CD4-positive, alpha-beta T cell treated with Interleukin-1 beta for 1 hour (primary cell): ENCODE measurements around the gene ARMH4.

Experiments
- DNase-seq, 2 donors: peaks; one replicate each; pipeline ENCODE4 v3.0.0-alpha.2; 2020 to 2022

The ARMH4 gene

GRCh38 chr14:58026967-58027366, 125.0 kb downstream of the ARMH4 start:
- DNase-seq: no peak

- DNase-seq: no peak
These were observed 125.8 kb downstream of the ARMH4 start for GRCh38 chr14:58026219-58026618.

GRCh38 chr14:58014778-58015177, 137.2 kb downstream of the ARMH4 start:
- no peak for DNase-seq

GRCh38 chr14:58002618-58003017, 149.4 kb downstream of the ARMH4 start:
- no peak for DNase-seq

GRCh38 chr14:57999979-58000378, 152.0 kb downstream of the ARMH4 start:
- DNase-seq: no peak

- no peak for DNase-seq
These were observed 152.5 kb downstream of the ARMH4 start for GRCh38 chr14:57999471-57999870.

- no peak for DNase-seq
These were observed 153.2 kb downstream of the ARMH4 start for GRCh38 chr14:57998766-57999165.

GRCh38 chr14:57991353-57991752, 160.7 kb downstream of the ARMH4 start:
- no peak for DNase-seq

- no peak for DNase-seq
These were observed 163.6 kb downstream of the ARMH4 start for GRCh38 chr14:57988445-57988844.

GRCh38 chr14:57987596-57988300, 164.3 kb downstream of the ARMH4 start:
- no peak for DNase-seq

GRCh38 chr14:57987051-57987450, 165.0 kb downstream of the ARMH4 start:
- DNase-seq: no peak

- no peak for DNase-seq
These were observed 169.0 kb downstream of the ARMH4 start for GRCh38 chr14:57982804-57983634.

GRCh38 chr14:57981817-57982560, 170.0 kb downstream of the ARMH4 start:
- no peak for DNase-seq

GRCh38 chr14:57979376-57980048, 172.5 kb downstream of the ARMH4 start:
- DNase-seq: no peak

GRCh38 chr14:57976701-57977100, 175.3 kb downstream of the ARMH4 start:
- DNase-seq: no peak

- no peak for DNase-seq
These were observed 177.1 kb downstream of the ARMH4 start for GRCh38 chr14:57974896-57975295.

GRCh38 chr14:57970594-57970993, 181.4 kb downstream of the ARMH4 start:
- no peak for DNase-seq

GRCh38 chr14:57970175-57970574, 181.8 kb downstream of the ARMH4 start:
- DNase-seq: no peak

- no peak for DNase-seq
These were observed 188.9 kb downstream of the ARMH4 start for GRCh38 chr14:57963071-57963470.

GRCh38 chr14:57962325-57963035, 189.5 kb downstream of the ARMH4 start:
- DNase-seq: no peak

GRCh38 chr14:57961786-57962060, 190.3 kb downstream of the ARMH4 start:
- no peak for DNase-seq

- DNase-seq: no peak
These were observed 190.8 kb downstream of the ARMH4 start for GRCh38 chr14:57960946-57961785.
